Thoracic aorta (tissue), 2 donors: ENCODE measurements around the gene FAM120B. TPM values are rescaled to one million over a fixed set of nuclear protein-coding genes. Genes with fewer than 3 reads are reported as not detected.

Experiments used
- ATAC-seq: fragments of 150-250 bp; one replicate; pipeline ENCODE4 v1.8.0; 2017; ENCODE audit warnings: low read depth; ENCODE audit not compliant: insufficient number of reproducible peaks, low FRiP score
- DNase-seq: peaks from one replicate; pipeline ENCODE4 v3.0.0-alpha.2; 2020; ENCODE audit warnings: low spot score
- H3K27ac ChIP-seq, 2 donors: fragments of 200-600 bp; sonication (generic); 1 replicate in 1 of 2; 2 replicates in 1 of 2; pipeline ENCODE4 v1.5.1; 2016; ENCODE audit warnings: mild to moderate bottlenecking in 2 of 2, moderate library complexity in 2 of 2
- H3K27me3 ChIP-seq: fragments of 200-600 bp; sonication (generic); replicated peaks from 2 replicates; pipeline ENCODE4 v1.6.0; 2016; ENCODE audit warnings: mild to moderate bottlenecking; ENCODE audit not compliant: insufficient read depth
- H3K36me3 ChIP-seq: fragments of 200-600 bp; sonication (generic); one replicate; pipeline ENCODE4 v1.5.1; 2016
- H3K4me1 ChIP-seq, 2 donors: fragments of 200-600 bp; sonication (generic); 1 replicate in 1 of 2; 2 replicates in 1 of 2; pipeline versions ENCODE4 v1.5.1 to v1.6.0; 2016; ENCODE audit warnings: low read depth in 2 of 2, mild to moderate bottlenecking in 1 of 2; ENCODE audit not compliant: control insufficient read depth in 1 of 2
- H3K4me3 ChIP-seq: fragments of 200-600 bp; sonication (generic); 2 replicates; pipeline ENCODE4 v1.5.1; 2016; ENCODE audit warnings: mild to moderate bottlenecking
- H3K9me3 ChIP-seq: fragments of 200-600 bp; sonication (generic); 2 replicates; pipeline ENCODE4 v1.5.1; 2016
- total RNA-seq, 2 donors: library from RNA; depleted of rRNA; stranded (reverse); fragments of >200 nt; gene quantifications; one replicate each; pipeline versions ENCODE4 v1.1.0 to v1.2.3, GENCODE V29; 2016
- TF ChIP-seq, protein P1 (sequence below): fragments of 200-600 bp; sonication (generic); IDR thresholded peaks from one replicate; pipeline ENCODE4 v1.5.1; 2019; ENCODE audit warnings: antibody characterized with exemption

Gene FAM120B
- total RNA-seq, 2 donors from 2014 or later = 21.0 to 24.1 TPM

DNA sequence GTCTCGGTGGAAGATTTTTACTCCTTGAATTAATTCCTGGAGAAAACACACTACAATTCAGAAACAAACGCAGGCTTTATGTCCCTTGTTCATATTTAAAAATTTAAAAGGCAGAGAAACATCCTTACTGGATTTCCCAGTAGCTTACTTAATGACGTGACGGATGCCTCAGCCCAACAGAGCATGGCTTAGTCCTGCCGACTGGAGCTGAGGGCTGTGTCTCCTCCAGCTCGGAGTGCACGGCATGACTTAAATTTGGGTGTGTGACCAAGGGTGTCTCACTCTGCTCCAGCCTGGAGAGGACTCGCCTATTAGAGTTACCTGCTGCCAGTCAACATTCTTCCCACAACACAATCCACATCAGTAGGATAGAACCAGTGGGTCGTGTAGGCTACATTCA lies 139.4 kb downstream of the FAM120B start:
- no peaks in the 10 kb centered on the region for H3K4me1 ChIP-seq
- H3K9me3 ChIP-seq = no peaks in the 10 kb centered on the region
- TF ChIP-seq, protein P1, sequence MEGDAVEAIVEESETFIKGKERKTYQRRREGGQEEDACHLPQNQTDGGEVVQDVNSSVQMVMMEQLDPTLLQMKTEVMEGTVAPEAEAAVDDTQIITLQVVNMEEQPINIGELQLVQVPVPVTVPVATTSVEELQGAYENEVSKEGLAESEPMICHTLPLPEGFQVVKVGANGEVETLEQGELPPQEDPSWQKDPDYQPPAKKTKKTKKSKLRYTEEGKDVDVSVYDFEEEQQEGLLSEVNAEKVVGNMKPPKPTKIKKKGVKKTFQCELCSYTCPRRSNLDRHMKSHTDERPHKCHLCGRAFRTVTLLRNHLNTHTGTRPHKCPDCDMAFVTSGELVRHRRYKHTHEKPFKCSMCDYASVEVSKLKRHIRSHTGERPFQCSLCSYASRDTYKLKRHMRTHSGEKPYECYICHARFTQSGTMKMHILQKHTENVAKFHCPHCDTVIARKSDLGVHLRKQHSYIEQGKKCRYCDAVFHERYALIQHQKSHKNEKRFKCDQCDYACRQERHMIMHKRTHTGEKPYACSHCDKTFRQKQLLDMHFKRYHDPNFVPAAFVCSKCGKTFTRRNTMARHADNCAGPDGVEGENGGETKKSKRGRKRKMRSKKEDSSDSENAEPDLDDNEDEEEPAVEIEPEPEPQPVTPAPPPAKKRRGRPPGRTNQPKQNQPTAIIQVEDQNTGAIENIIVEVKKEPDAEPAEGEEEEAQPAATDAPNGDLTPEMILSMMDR = no peak
- no peak overlapping the region for H3K4me3 ChIP-seq
- ATAC-seq = no peak
- no peak for DNase-seq
- no peak overlapping the region for H3K27ac ChIP-seq
- no peaks in the 10 kb centered on the region for H3K27me3 ChIP-seq
- no peaks in the 10 kb centered on the region for H3K36me3 ChIP-seq

DNA sequence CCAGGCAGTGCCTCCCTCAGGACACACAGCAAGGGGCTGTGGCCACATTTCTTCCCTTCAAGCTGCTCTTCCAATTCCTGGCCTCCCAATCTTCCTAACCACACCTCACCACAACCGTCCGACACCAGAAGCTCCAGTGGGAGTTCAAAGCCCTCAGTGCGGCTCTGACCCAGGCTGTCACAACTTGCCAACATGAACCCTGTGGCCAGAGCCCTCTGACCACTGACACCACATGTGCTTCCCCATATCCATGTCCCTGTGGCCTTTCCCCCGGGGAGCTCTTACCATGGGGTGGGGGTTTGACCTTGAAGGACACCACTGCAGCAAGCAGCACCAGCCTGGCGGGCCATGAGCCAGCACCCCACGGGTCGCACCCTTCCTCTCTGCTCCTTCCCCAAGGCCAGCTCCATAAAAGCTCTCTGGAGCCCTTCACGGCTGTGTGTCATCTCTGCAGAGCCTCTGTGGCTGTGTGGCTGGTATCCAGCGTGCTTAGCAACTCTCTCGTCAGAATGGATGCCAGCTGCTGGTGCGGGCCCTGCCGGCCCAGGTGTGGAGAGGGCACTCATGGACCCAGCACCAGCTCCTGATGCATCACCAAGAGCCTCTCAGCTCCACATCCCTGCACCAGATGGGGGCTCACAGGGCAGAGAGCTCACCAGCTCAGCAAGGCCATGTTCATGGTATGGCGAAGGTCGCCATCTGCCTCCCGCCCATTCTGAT lies 140.4 kb downstream of the FAM120B start:
- Histone ChIP-seq H3K27me3 (no peaks in the 10 kb centered on the region), H3K36me3 (no peaks in the 10 kb centered on the region), H3K4me3 (no peak overlapping the region), H3K27ac (no peak overlapping the region), H3K4me1 (no peaks in the 10 kb centered on the region), H3K9me3 (no peaks in the 10 kb centered on the region)
- no peak for ATAC-seq
- DNase-seq = no peak
- TF ChIP-seq, protein P1 = no peak

DNA sequence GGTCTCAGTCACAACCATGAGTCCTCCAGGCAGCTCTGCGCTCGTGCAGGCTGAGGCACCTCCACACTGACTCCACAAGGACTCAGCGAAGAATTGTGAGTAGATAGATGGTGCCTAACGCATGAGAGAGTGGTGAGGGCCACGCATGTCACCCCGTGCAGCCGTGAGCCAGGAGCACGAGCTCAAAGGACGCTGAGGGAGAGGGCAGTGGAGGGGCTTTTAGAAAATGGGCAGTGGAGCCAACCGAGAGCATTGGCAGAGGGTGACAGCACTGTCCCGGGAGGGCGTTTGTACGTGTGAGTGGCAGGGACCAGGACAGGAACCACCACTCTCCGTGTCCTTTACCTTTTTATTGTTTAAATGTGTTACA lies 141.0 kb downstream of the FAM120B start:
- TF ChIP-seq, protein P1 = no peak
- Histone ChIP-seq H3K27ac (no peak overlapping the region), H3K36me3 (no peaks in the 10 kb centered on the region), H3K4me1 (no peaks in the 10 kb centered on the region), H3K9me3 (no peaks in the 10 kb centered on the region), H3K27me3 (no peaks in the 10 kb centered on the region), H3K4me3 (no peak overlapping the region)
- DNase-seq (no peak), ATAC-seq (no peak)

DNA sequence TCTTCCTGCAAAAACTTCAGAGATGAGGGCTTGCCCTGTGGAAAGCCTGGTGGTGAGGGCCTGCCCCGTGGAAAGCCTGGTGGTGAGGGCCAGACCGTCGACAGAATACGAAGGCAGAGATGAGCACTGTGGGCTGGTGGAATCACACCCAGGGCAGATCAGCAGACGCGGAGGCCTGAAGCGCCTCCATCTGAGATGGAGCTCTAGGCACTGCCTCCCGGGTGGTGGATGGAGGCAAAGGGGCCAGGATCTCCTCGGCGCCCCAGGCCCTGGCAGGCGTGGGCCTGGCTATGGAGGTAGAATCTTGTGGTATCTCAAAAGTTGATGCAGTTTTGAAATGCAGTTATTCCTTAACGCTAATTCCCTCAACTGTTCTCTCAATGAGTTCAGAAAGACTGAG lies 141.8 kb downstream of the FAM120B start:
- Histone ChIP-seq H3K4me3 (no peak overlapping the region), H3K9me3 (no peaks in the 10 kb centered on the region), H3K27me3 (no peaks in the 10 kb centered on the region), H3K27ac (no peak overlapping the region), H3K36me3 (no peaks in the 10 kb centered on the region), H3K4me1 (no peaks in the 10 kb centered on the region)
- DNase-seq (no peak), ATAC-seq (no peak)
- TF ChIP-seq, protein P1 = no peak

DNA sequence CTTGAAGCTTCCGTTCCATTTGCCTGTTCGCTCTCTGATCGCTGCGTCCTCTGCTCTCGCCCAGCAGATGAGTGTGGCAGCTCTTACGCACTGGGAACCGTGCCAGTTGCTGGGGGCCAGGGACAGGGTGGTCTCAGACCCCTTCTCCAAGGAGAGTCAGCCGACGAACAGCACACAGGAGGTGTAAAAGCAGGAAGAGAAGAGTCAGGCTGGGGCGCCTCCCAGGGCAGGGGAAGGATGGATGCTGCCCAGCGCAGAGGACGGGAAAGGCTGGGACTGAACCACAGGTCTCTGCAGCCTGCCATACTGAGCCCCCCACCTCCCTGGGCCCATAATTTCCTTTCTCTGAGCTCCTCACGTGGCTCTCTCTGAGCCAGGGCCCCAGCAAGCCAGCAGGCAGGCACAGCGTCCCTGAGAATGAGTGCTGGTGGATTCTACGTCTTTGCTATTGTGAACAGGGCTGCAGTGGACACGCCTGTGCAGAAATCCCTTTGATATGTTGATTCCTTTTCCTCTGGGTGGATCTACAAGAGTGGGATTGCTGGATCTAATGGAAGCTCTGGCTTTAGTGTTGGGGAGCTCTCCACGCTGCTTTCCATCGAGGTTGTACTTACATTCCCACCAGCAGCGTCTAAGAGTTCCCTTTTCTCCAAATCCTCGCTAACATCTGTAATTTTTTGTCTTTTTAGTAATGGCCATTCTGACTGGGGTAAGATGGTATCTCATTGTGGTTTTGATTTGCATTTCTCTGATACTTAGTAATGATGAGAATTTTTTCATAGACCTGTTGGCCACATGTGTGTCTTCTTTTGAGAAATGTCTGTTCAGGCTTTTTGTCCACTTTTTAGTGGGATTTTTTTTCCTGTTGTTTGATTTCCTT lies 142.4 kb downstream of the FAM120B start:
- Histone ChIP-seq H3K36me3 (no peaks in the 10 kb centered on the region), H3K27ac (no peak overlapping the region), H3K9me3 (no peaks in the 10 kb centered on the region), H3K4me3 (no peak overlapping the region), H3K4me1 (no peaks in the 10 kb centered on the region), H3K27me3 (no peaks in the 10 kb centered on the region)
- ATAC-seq = no peak
- TF ChIP-seq, protein P1 = no peak
- no peak for DNase-seq
